Fibroblast of skin of back (primary cell): ENCODE measurements around the gene OR56B4.

Experiments used
- DNase-seq: peaks from one replicate; pipeline ENCODE4 v3.0.0-alpha.2; 2013

Gene OR56B4

DNA sequence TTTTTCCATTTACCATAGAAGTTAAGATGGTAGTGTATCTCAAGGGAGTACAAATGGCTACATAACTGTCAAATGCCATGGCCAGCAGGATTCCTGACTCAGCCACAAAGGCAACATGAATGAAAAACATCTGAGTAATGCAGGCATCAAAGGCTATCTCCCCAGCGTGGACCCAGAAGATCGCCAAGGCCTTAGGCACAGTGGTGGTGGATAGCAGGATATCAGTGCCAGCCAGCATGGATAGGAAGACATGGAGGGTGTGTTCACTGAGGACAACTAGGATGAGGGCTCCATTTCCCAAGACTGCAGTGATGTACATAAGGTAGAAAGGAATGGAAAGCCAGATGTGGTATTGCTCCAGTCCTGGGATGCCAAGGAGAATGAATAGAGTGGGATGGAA lies 44.6 kb downstream of the OR56B4 start:
- no peak for DNase-seq

DNA sequence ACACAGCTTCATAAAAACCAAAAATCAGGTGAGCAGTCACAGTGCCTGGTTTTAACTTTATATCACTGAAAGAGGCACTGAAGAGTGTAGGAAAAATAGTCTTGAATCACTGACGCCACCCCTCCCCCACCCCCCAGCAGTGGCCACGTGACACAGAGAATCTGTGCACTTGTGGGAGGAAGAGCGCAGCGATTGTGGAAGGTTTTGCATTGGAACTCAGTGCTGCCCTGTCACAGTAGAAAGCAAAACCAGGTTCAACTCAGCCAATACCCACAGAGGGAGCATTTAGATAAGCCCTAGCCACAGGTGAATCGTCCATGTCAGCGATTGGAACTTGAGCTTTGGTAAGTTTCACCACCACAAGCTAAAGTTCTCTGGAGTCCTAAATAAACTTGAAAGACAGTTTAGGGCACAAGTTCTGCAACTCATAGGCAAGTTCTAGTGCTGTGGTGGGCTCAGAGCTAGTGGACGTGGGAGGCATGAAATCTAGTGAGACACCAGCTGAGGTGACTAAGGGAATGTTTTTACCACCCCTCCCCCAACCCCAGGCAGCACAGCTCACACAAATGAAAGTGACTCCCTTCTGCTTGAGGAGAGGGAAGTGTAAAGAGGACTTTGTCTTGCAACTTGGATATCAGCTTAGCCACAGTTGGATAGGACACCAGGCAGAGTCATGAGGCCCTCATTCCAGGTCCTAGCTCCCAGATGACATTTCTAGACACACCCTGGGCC lies 49.3 kb downstream of the OR56B4 start:
- DNase-seq, result no peak
